CD4-positive, alpha-beta T cell treated with Interleukin-2 at 100 ng/mL for 4 hours (primary cell): Measurements from ENCODE around the gene LRRC4C.

Source experiments
- DNase-seq: peaks from one replicate; pipeline ENCODE4 v3.0.0-alpha.2; 2020; ENCODE audit warnings: low spot score

The LRRC4C gene

GRCh38 chr11:41250408-41250935 is 209.0 kb downstream of the LRRC4C start:
- no peak for DNase-seq

- no peak for DNase-seq
Measured at GRCh38 chr11:41247621-41248020, 211.8 kb downstream of the LRRC4C start.

GRCh38 chr11:41246399-41246745 is 213.1 kb downstream of the LRRC4C start:
- no peak for DNase-seq

GRCh38 chr11:41245704-41246398 is 213.6 kb downstream of the LRRC4C start:
- DNase-seq = no peak

GRCh38 chr11:41245184-41245583 is 214.3 kb downstream of the LRRC4C start:
- no peak for DNase-seq

GRCh38 chr11:41237382-41237781 is 222.1 kb downstream of the LRRC4C start:
- no peak for DNase-seq

- DNase-seq = no peak
Measured at GRCh38 chr11:41235668-41236067, 223.8 kb downstream of the LRRC4C start.

GRCh38 chr11:41225856-41226633 is 233.4 kb downstream of the LRRC4C start:
- no peak for DNase-seq

- no peak for DNase-seq
Measured at GRCh38 chr11:41222236-41222635, 237.2 kb downstream of the LRRC4C start.

- no peak for DNase-seq
Measured at GRCh38 chr11:41206388-41206787, 253.1 kb downstream of the LRRC4C start.

- no peak for DNase-seq
Measured at GRCh38 chr11:41201156-41201555, 258.3 kb downstream of the LRRC4C start.

- no peak for DNase-seq
Measured at GRCh38 chr11:41190437-41191082, 268.9 kb downstream of the LRRC4C start.

GRCh38 chr11:41189701-41190436 is 269.6 kb downstream of the LRRC4C start:
- no peak for DNase-seq

GRCh38 chr11:41177791-41178190 is 281.7 kb downstream of the LRRC4C start:
- no peak for DNase-seq

- DNase-seq = no peak
Measured at GRCh38 chr11:41175304-41175972, 284.0 kb downstream of the LRRC4C start.

- DNase-seq = no peak
Measured at GRCh38 chr11:41146326-41146725, 313.1 kb downstream of the LRRC4C start.

- DNase-seq = no peak
Measured at GRCh38 chr11:41145420-41145819, 314.0 kb downstream of the LRRC4C start.

GRCh38 chr11:41134971-41135370 is 324.5 kb downstream of the LRRC4C start:
- DNase-seq = no peak

GRCh38 chr11:41133023-41133422 is 326.4 kb downstream of the LRRC4C start:
- DNase-seq = no peak

- DNase-seq = no peak
Measured at GRCh38 chr11:41121600-41121999, 337.9 kb downstream of the LRRC4C start.

GRCh38 chr11:41119484-41119883 is 340.0 kb downstream of the LRRC4C start:
- no peak for DNase-seq

GRCh38 chr11:41118521-41118920 is 340.9 kb downstream of the LRRC4C start:
- no peak for DNase-seq
